Activated CD8-positive, alpha-beta memory T cell treated with anti-CD3 and anti-CD28 coated beads, Interleukin-2, amount 50 U/mL, for 4 hours (primary cell): ENCODE measurements around the gene OR7C2.

Experiments
- DNase-seq: peaks from one replicate; pipeline ENCODE4 v3.0.0-alpha.2; 2020

The OR7C2 gene

DNA sequence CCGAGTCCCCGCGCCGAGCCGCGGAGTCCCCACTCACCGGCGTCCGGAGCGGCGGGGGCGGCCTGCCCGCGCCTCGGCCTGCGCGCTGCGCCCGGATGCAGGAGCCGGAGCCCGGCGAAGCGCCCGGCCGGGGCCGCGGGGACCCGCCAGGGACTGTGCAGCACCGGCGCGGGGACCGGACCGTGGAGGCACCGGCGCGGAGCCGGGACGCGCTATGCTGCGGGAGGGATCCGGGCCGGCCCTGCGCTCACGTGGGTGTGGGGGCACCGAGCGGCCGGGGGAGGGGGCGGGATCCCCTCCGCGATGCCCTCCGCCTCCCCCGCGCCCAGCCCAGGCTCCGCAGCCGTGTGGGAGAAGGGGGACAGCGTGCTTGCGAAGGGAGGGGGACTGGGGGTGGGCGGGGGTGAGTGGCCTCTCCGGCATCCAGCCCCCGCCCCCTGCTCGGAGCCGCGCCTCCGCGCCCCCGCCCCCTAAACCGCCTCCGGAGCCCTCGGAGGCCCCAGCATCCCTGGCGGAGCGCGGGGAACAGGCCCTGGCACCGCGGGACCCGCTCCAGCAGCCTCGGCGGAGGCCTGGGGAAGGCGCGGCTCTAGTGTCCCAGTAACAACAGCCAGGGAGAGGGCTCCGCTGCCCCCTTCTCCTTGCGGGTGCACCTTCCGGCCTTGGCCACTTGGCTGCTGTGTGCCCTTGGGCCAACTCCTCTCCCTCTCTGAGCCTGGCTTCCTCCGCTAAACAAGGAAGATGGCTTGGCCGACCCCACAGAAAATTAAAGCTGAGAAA lies 38.4 kb downstream of the OR7C2 start, which contains the start of gene SLC1A6:
Gene SLC1A6 (minus strand): TSS at position 389 of the 780 bp plus-strand sequence. CDS start 6,954 bp downstream, outside the sequence.
- no peak for DNase-seq

DNA sequence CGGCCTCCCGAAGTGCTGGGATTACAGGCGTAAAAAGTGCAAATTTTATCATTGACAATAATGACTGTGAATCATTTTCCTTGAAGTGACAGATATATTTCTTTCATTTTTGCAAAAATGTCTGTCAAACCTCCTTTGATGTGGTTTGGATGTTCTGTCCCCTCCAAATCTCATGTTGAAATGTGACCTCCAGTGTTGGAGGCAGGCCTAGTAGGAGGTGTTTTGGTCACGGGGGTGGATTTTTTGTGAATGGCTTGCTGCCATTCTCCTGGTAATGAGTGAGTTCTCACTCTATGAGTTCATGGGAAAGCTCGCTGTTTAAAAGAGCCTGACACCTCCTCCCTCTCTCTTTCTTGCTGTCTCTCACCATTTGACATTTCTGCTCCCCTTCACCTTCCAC lies 43.8 kb downstream of the OR7C2 start:
- no peak for DNase-seq
